Kidney (tissue), 14 donors: Measurements from ENCODE around the gene UBE3D. TPM values are rescaled to one million over a fixed set of nuclear protein-coding genes. Genes with fewer than 3 reads are reported as not detected.
"Not testable (repeated sequence)": the region's sequence is repeated elsewhere in the genome, so short reads cannot be mapped to it uniquely, and the experiment has no call there.

Experiments
- DNase-seq, 5 donors: peaks; one replicate each; pipeline ENCODE4 v3.0.0-alpha.2; 2013 to 2020
- FAIRE-seq: peaks from 2 replicates; lab custom pipeline; 2012; peaks lifted over from hg19 to GRCh38; lab: Jason Lieb, UNC
- H3K27ac ChIP-seq, 2 donors: one replicate each; pipeline ENCODE4 v1.7.0; 2013; ENCODE audit warnings: low read depth in 2 of 2, low read length in 2 of 2, inconsistent platforms in 1 of 2
- H3K27me3 ChIP-seq: one replicate; pipeline ENCODE4 v1.7.1; 2013; ENCODE audit warnings: low read length, inconsistent platforms; ENCODE audit not compliant: control insufficient read depth, insufficient read depth
- H3K36me3 ChIP-seq, 3 donors: one replicate each; pipeline versions ENCODE4 v1.7.0 to v1.7.1; 2013; ENCODE audit warnings: low read length in 3 of 3, control low read depth in 1 of 3, inconsistent platforms in 1 of 3; ENCODE audit not compliant: insufficient read depth in 3 of 3, control insufficient read depth in 2 of 3
- H3K4me1 ChIP-seq, 3 donors: one replicate each; pipeline versions ENCODE4 v1.7.0 to v1.7.1; 2013; ENCODE audit warnings: low read length in 3 of 3, inconsistent platforms in 1 of 3, low read depth in 1 of 3; ENCODE audit not compliant: control insufficient read depth in 2 of 3, insufficient read depth in 2 of 3
- H3K4me3 ChIP-seq, 3 donors: one replicate each; pipeline versions ENCODE4 v1.7.0 to v1.8.1; 2013; ENCODE audit warnings: low read length in 3 of 3, control low read depth in 1 of 3, inconsistent platforms in 1 of 3
- H3K9ac ChIP-seq, 3 donors: one replicate each; pipeline versions ENCODE4 v1.7.0 to v1.7.1; 2013; ENCODE audit warnings: low read length in 3 of 3, control low read depth in 1 of 3, inconsistent platforms in 1 of 3
- H3K9me3 ChIP-seq, 3 donors: one replicate each; pipeline versions ENCODE4 v1.7.0 to v1.7.1; 2013; ENCODE audit warnings: low read length in 3 of 3, control low read depth in 1 of 3, inconsistent platforms in 1 of 3; ENCODE audit not compliant: control insufficient read depth in 2 of 3, insufficient read depth in 1 of 3
- intact Hi-C: fragments of 100-400 bp; cut with DNase I; formaldehyde crosslinking; loops from one replicate; pipeline ENCODE4 v1.11.1; 2022
- polyA plus RNA-seq: library from polyadenylated mRNA; stranded (reverse); fragments of 350-450 nt; fragmentation: Illumina TruSeq; extraction: RNeasy Lipid Tissue Mini Kit (QIAGEN cat#74804); gene quantifications from one replicate; pipeline ENCODE4 v1.2.3, GENCODE V29; 2014; ENCODE audit warnings: low read depth, low replicate concordance; ENCODE audit not compliant: insufficient read depth
- total RNA-seq: library from RNA; stranded (reverse); fragmentation: NEBNext Ultra II Directional; extraction: Animal tissue kit (Norgen Biotek cat#: 25700); gene quantifications from one replicate; pipeline ENCODE4 v1.2.1, GENCODE V29; 2021
- TF ChIP-seq, protein P1 (sequence below): IDR thresholded peaks from 3 replicates; pipeline ENCODE4 v1.5.1; 2012; ENCODE audit warnings: mild to moderate bottlenecking, moderate library complexity, borderline replicate concordance; ENCODE audit not compliant: insufficient read depth; ENCODE audit errors: extremely low read depth
- donor health status: control.
- donor health status: control.
- donor health status: control.
- donor health status: control.
- donor health status: control.
- donor health status: DM: yes; HTN: yes; CAD: no.
- donor health status: Normal renal cell carcinoma (clear cell type).

The UBE3D gene
- total and polyA plus RNA-seq, 2 donors from 2014 or later, result 4.8 to 6.0 TPM

DNA sequence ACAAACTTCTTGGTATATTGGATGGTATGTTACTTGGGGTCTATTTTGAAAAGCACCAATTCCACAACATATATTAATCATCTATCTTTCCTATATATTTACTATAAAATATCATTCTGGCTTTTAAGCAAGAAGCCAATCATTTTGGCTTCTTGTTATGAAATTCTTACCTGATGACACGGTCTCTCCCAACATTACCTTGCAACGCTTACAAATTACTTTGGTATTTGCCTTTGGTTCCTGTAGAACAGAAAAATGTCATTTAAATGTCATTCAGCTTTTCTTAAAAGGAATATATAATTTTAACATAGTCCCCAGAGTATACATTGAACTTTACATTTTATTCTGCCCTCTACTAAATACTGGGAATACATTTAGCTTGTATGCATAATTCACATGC, 27.4 kb downstream of the UBE3D start:
- FAIRE-seq (no peak), DNase-seq (no peak)
- intact Hi-C loops, result no loop called here
- TF ChIP-seq, protein P1, sequence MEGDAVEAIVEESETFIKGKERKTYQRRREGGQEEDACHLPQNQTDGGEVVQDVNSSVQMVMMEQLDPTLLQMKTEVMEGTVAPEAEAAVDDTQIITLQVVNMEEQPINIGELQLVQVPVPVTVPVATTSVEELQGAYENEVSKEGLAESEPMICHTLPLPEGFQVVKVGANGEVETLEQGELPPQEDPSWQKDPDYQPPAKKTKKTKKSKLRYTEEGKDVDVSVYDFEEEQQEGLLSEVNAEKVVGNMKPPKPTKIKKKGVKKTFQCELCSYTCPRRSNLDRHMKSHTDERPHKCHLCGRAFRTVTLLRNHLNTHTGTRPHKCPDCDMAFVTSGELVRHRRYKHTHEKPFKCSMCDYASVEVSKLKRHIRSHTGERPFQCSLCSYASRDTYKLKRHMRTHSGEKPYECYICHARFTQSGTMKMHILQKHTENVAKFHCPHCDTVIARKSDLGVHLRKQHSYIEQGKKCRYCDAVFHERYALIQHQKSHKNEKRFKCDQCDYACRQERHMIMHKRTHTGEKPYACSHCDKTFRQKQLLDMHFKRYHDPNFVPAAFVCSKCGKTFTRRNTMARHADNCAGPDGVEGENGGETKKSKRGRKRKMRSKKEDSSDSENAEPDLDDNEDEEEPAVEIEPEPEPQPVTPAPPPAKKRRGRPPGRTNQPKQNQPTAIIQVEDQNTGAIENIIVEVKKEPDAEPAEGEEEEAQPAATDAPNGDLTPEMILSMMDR, result no peak
- Histone ChIP-seq H3K27me3 (no peaks in the 10 kb centered on the region), H3K36me3 (peaks cover 0 to 3% (median 0%) of the 10 kb centered on the region in 3 donors), H3K4me3 (no peak overlapping the region), H3K9me3 (no peaks in the 10 kb centered on the region), H3K9ac (no peak overlapping the region), H3K27ac (no peak overlapping the region), H3K4me1 (no peaks in the 10 kb centered on the region)

DNA sequence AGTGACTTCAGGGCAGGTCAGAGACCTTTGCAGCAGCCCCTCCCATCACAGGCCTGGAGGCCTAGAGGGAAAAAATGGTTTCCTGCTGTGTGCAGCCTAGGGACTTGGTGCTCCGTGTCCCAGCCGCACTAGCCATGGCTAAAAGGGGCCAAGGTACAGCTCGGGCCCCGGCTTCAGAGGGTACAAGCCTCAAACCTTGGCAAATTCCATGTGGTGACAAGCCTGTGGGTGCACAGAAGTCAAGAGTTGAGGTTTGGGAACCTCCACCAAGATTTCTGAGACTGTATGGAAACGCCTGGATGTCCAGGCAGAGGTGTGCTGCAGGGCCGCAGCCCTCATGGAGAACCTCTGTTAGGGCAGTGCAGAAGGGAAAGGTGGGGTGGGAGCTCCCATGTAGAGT, 34.0 kb downstream of the UBE3D start:
- H3K9ac ChIP-seq, result no peak overlapping the region
- FAIRE-seq (no peak), DNase-seq (no peak)
- intact Hi-C loops, result no loop called here
- TF ChIP-seq, protein P1, result no peak
- no peaks in the 10 kb centered on the region for H3K4me1 ChIP-seq
- no peaks in the 10 kb centered on the region for H3K27me3 ChIP-seq
- H3K36me3 ChIP-seq, result peaks cover 0 to 3% (median 2%) of the 10 kb centered on the region in 3 donors
- no peak overlapping the region for H3K4me3 ChIP-seq
- peaks cover 0 to 7% (median 0%) of the 10 kb centered on the region in 3 donors for H3K9me3 ChIP-seq
- no peak overlapping the region for H3K27ac ChIP-seq

DNA sequence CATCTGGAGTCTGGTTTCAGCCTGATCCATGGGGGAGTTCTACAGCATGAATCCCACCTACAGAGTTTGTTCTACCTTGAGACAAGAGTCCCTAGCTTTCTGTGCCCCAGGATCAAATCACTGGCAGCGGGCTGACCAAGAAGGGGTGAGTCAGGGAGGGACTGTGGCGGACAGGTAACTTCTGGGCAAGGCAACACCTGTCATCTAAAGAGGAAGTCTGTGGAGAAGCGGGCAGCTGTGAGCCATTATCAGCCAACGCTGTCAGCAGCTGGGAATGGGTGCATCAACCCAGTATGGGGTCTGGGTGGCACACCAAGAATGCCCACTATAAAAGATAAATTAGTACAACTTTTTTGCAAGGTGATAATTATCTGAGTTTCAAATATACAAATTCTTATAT, 45.9 kb downstream of the UBE3D start:
- H3K27ac ChIP-seq, result no peak overlapping the region
- H3K27me3 ChIP-seq, result no peaks in the 10 kb centered on the region
- DNase-seq, result no peak
- TF ChIP-seq, protein P1, result no peak
- no peaks in the 10 kb centered on the region for H3K4me1 ChIP-seq
- H3K9ac ChIP-seq, result no peak overlapping the region
- H3K36me3 ChIP-seq, result peaks cover 0 to 4% (median 4%) of the 10 kb centered on the region in 3 donors
- intact Hi-C loops, result no loop called here
- no peaks in the 10 kb centered on the region for H3K9me3 ChIP-seq
- no peak for FAIRE-seq
- no peak overlapping the region for H3K4me3 ChIP-seq

DNA sequence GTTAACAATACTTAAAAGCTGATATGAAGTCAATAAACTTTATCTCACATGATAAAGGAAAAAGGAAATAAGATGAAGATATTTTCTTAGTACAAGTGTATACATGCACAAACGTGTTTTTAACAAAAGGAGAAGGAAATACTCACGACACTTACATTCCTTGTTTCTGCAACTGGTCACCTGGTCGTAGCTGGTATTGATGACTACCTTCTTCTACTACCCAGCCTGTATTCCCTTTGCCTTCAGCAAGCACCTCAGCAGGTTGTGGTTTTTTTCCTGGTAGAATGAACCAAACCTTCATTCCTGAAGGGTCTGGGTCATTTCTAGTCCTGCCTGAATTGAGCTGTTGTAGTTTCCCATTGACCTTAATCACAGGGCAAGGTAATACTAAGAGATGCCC, 54.5 kb downstream of the UBE3D start:
- FAIRE-seq, result not testable (repeated sequence)

More for the DNA sequence above, 54.5 kb downstream of the UBE3D start:
- intact Hi-C loops, DNase-seq, H3K4me1 ChIP-seq, H3K9me3 ChIP-seq, H3K4me3 ChIP-seq, H3K36me3 ChIP-seq, H3K9ac ChIP-seq, H3K27ac ChIP-seq, H3K27me3 ChIP-seq: not testable (repeated sequence)
